Osteocyte (in vitro differentiated cells): ENCODE data around the gene RYR2. TPM values are rescaled to one million over a fixed set of nuclear protein-coding genes. Genes with fewer than 3 reads are reported as not detected.

Experiments used
- DNase-seq: peaks from one replicate; pipeline ENCODE4 v3.0.0; 2021; ENCODE audit warnings: mixed read lengths; ENCODE audit not compliant: unreplicated experiment; ENCODE audit errors: extremely low spot score
- H3K27ac Mint-ChIP-seq: one replicate; pipeline ENCODE4 v1.8.0; 2021; ENCODE audit warnings: mild to moderate bottlenecking, mixed read lengths; ENCODE audit not compliant: unreplicated experiment
- H3K27me3 Mint-ChIP-seq: one replicate; pipeline ENCODE4 v1.8.0; 2021; ENCODE audit warnings: mixed read lengths; ENCODE audit not compliant: unreplicated experiment
- H3K36me3 Mint-ChIP-seq: one replicate; pipeline ENCODE4 v1.8.0; 2021; ENCODE audit warnings: mixed read lengths; ENCODE audit not compliant: unreplicated experiment
- H3K4me1 Mint-ChIP-seq: one replicate; pipeline ENCODE4 v1.8.0; 2021; ENCODE audit warnings: mixed read lengths; ENCODE audit not compliant: unreplicated experiment
- H3K4me3 Mint-ChIP-seq: one replicate; pipeline ENCODE4 v1.8.0; 2021; ENCODE audit warnings: mild to moderate bottlenecking, moderate library complexity, mixed read lengths; ENCODE audit not compliant: unreplicated experiment
- H3K9me3 Mint-ChIP-seq: one replicate; pipeline ENCODE4 v1.8.0; 2021; ENCODE audit warnings: mixed read lengths; ENCODE audit not compliant: unreplicated experiment
- CTCF ChIP-seq: fragments of 200-600 bp; sonication (generic); IDR thresholded peaks from 2 replicates; pipeline ENCODE4 v1.5.0; 2021; ENCODE audit warnings: antibody characterized with exemption, mild to moderate bottlenecking, moderate library complexity
- total RNA-seq: library from RNA; stranded (reverse); gene quantifications from 2 replicates; pipeline ENCODE4 v1.2.1, GENCODE V29; 2021

RYR2 gene
- total RNA-seq, 1 donor from 2014 or later = 0.03 TPM

GRCh38 chr1:237232501-237232900 lies 190.5 kb downstream of the RYR2 start:
- Mint-ChIP-seq H3K4me1 (no peaks in the 10 kb centered on the region), H3K27me3 (no peaks in the 10 kb centered on the region), H3K36me3 (no peaks in the 10 kb centered on the region), H3K4me3 (no peak overlapping the region), H3K9me3 (no peaks in the 10 kb centered on the region), H3K27ac (no peak overlapping the region)
- TF ChIP-seq CTCF = no peak
- DNase-seq = no peak

- no peak for DNase-seq
- no peak overlapping the region for H3K27ac Mint-ChIP-seq
- no peaks in the 10 kb centered on the region for H3K9me3 Mint-ChIP-seq
- H3K4me1 Mint-ChIP-seq = no peaks in the 10 kb centered on the region
- TF ChIP-seq CTCF = no peak
- no peaks in the 10 kb centered on the region for H3K36me3 Mint-ChIP-seq
- H3K27me3 Mint-ChIP-seq = no peaks in the 10 kb centered on the region
- H3K4me3 Mint-ChIP-seq = no peak overlapping the region
Measured at GRCh38 chr1:237235091-237235490, 193.1 kb downstream of the RYR2 start.

GRCh38 chr1:237237721-237238120 lies 195.7 kb downstream of the RYR2 start:
- no peak overlapping the region for H3K27ac Mint-ChIP-seq
- H3K9me3 Mint-ChIP-seq = no peaks in the 10 kb centered on the region
- no peak for DNase-seq
- H3K4me1 Mint-ChIP-seq = no peaks in the 10 kb centered on the region
- no peak for TF ChIP-seq CTCF
- H3K4me3 Mint-ChIP-seq = no peak overlapping the region
- no peaks in the 10 kb centered on the region for H3K36me3 Mint-ChIP-seq
- H3K27me3 Mint-ChIP-seq = no peaks in the 10 kb centered on the region

GRCh38 chr1:237239248-237239647 lies 197.3 kb downstream of the RYR2 start:
- no peak for TF ChIP-seq CTCF
- H3K4me3 Mint-ChIP-seq = no peak overlapping the region
- H3K36me3 Mint-ChIP-seq = no peaks in the 10 kb centered on the region
- no peak for DNase-seq
- no peak overlapping the region for H3K27ac Mint-ChIP-seq
- H3K4me1 Mint-ChIP-seq = no peaks in the 10 kb centered on the region
- peaks cover 5% of the 10 kb centered on the region for H3K9me3 Mint-ChIP-seq
- H3K27me3 Mint-ChIP-seq = no peaks in the 10 kb centered on the region

GRCh38 chr1:237241038-237241437 lies 199.1 kb downstream of the RYR2 start:
- Mint-ChIP-seq H3K4me1 (no peaks in the 10 kb centered on the region), H3K27me3 (no peaks in the 10 kb centered on the region), H3K9me3 (peaks cover 5% of the 10 kb centered on the region), H3K36me3 (no peaks in the 10 kb centered on the region), H3K27ac (no peak overlapping the region), H3K4me3 (no peak overlapping the region)
- no peak for TF ChIP-seq CTCF
- no peak for DNase-seq
